ENCODE results near the gene TMEM108.

DNA sequence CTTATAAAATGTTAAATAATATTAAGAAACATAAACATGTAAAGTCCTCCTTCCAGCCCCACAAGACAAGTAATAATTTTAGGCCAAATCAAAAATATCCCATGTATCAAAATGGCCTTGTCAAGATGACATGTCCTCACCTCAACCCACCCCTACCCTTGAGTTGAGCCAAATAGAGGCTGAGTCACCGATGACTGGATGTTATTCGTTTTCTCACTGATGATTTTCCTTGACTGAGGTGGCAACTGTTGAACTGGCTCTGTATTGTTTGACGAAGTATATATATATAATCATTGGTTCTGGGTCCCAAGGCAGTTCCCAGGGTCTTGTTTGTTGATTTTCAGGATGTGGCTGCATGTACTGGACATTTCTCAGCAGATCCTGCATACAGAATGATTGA lies 75.3 kb downstream of the TMEM108 start:
- TF ChIP-seq, protein P1, sequence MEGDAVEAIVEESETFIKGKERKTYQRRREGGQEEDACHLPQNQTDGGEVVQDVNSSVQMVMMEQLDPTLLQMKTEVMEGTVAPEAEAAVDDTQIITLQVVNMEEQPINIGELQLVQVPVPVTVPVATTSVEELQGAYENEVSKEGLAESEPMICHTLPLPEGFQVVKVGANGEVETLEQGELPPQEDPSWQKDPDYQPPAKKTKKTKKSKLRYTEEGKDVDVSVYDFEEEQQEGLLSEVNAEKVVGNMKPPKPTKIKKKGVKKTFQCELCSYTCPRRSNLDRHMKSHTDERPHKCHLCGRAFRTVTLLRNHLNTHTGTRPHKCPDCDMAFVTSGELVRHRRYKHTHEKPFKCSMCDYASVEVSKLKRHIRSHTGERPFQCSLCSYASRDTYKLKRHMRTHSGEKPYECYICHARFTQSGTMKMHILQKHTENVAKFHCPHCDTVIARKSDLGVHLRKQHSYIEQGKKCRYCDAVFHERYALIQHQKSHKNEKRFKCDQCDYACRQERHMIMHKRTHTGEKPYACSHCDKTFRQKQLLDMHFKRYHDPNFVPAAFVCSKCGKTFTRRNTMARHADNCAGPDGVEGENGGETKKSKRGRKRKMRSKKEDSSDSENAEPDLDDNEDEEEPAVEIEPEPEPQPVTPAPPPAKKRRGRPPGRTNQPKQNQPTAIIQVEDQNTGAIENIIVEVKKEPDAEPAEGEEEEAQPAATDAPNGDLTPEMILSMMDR (conservative IDR thresholded peaks at IDR 0.05; ENCODE audit: low read depth in 2 of 2), result no peak
- TF ChIP-seq JUNB (IDR thresholded peaks at IDR 0.05; ENCODE audit: unreplicated experiment) (no peak), EZH2 (IDR thresholded peaks at IDR 0.05; ENCODE audit: low read depth, unreplicated experiment) (no peak), POLR2AphosphoS5 (IDR thresholded peaks at IDR 0.05; ENCODE audit: low read depth) (no peak), STAT1 (IDR thresholded peaks at IDR 0.05; ENCODE audit: unreplicated experiment) (no peak), EZH2phosphoT487 (IDR thresholded peaks at IDR 0.05; ENCODE audit: unreplicated experiment) (no peak)
- TF ChIP-seq, protein P2, sequence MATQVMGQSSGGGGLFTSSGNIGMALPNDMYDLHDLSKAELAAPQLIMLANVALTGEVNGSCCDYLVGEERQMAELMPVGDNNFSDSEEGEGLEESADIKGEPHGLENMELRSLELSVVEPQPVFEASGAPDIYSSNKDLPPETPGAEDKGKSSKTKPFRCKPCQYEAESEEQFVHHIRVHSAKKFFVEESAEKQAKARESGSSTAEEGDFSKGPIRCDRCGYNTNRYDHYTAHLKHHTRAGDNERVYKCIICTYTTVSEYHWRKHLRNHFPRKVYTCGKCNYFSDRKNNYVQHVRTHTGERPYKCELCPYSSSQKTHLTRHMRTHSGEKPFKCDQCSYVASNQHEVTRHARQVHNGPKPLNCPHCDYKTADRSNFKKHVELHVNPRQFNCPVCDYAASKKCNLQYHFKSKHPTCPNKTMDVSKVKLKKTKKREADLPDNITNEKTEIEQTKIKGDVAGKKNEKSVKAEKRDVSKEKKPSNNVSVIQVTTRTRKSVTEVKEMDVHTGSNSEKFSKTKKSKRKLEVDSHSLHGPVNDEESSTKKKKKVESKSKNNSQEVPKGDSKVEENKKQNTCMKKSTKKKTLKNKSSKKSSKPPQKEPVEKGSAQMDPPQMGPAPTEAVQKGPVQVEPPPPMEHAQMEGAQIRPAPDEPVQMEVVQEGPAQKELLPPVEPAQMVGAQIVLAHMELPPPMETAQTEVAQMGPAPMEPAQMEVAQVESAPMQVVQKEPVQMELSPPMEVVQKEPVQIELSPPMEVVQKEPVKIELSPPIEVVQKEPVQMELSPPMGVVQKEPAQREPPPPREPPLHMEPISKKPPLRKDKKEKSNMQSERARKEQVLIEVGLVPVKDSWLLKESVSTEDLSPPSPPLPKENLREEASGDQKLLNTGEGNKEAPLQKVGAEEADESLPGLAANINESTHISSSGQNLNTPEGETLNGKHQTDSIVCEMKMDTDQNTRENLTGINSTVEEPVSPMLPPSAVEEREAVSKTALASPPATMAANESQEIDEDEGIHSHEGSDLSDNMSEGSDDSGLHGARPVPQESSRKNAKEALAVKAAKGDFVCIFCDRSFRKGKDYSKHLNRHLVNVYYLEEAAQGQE (IDR thresholded peaks at IDR 0.05; ENCODE audit: unreplicated experiment), result no peak
